GM10847 (cell line): ENCODE results near the gene IGLL5.

Experiments used
- POLR2A ChIP-seq: IDR thresholded peaks from 2 replicates; pipeline ENCODE4 v1.6.1; 2011; ENCODE audit not compliant: insufficient read length; ENCODE audit errors: extremely low read depth

Gene IGLL5

GRCh38 chr22:22887621-22888503, at the start of gene IGLL5:
IGLL5 (plus strand) TSS chr22:22887816; CDS start chr22:22888054, 238 bp downstream.
- no peak for TF ChIP-seq POLR2A

GRCh38 chr22:22838148-22838786, 49.3 kb upstream of the IGLL5 start:
- TF ChIP-seq POLR2A: no peak

- no peak for TF ChIP-seq POLR2A
Measured at GRCh38 chr22:22839570-22840314, 47.9 kb upstream of the IGLL5 start.

- TF ChIP-seq POLR2A: no peak
Measured at GRCh38 chr22:22840780-22841179, 46.8 kb upstream of the IGLL5 start.

GRCh38 chr22:22841598-22841997, 46.0 kb upstream of the IGLL5 start:
- TF ChIP-seq POLR2A: no peak

- no peak for TF ChIP-seq POLR2A
Measured at GRCh38 chr22:22842085-22842484, 45.5 kb upstream of the IGLL5 start.

GRCh38 chr22:22843848-22844247, 43.8 kb upstream of the IGLL5 start:
- TF ChIP-seq POLR2A: no peak

GRCh38 chr22:22847241-22847640, 40.4 kb upstream of the IGLL5 start:
- no peak for TF ChIP-seq POLR2A

GRCh38 chr22:22848364-22848866, 39.2 kb upstream of the IGLL5 start:
- no peak for TF ChIP-seq POLR2A

- no peak for TF ChIP-seq POLR2A
Measured at GRCh38 chr22:22849640-22850610, 37.7 kb upstream of the IGLL5 start.

- TF ChIP-seq POLR2A: no peak
Measured at GRCh38 chr22:22851969-22852368, 35.6 kb upstream of the IGLL5 start.

GRCh38 chr22:22853713-22854112, 33.9 kb upstream of the IGLL5 start:
- no peak for TF ChIP-seq POLR2A

- TF ChIP-seq POLR2A: no peak
Measured at GRCh38 chr22:22854466-22854865, 33.1 kb upstream of the IGLL5 start.

- no peak for TF ChIP-seq POLR2A
Measured at GRCh38 chr22:22855085-22855484, 32.5 kb upstream of the IGLL5 start.

GRCh38 chr22:22855617-22856308, 31.9 kb upstream of the IGLL5 start:
- no peak for TF ChIP-seq POLR2A
